IMR-90 (cell line): ENCODE results near the gene IFI44. TPM values are rescaled to one million over a fixed set of nuclear protein-coding genes. Genes with fewer than 3 reads are reported as not detected.

Experiments used
- ATAC-seq: fragments of 200-7000 bp; cut with Tn5 transposase; 2 replicates; pipeline ENCODE4 v1.9.1; 2020; ENCODE audit warnings: low read depth, mild to moderate bottlenecking, moderate library complexity
- BruUV-seq: library from RNA; stranded (reverse); fragments of 400-500 nt; replicated peaks from 2 replicates; lab custom pipeline; 2021; lab: Mats Ljungman, UMichigan
- CTCF ChIA-PET: fragments of 300-600 bp; formaldehyde crosslinking; extraction: SDS; loops from one replicate; lab custom pipeline; 2021; ENCODE audit warnings: antibody characterized with exemption; lab: Yijun Ruan, JAX
- POLR2A ChIA-PET: fragments of 300-600 bp; sonication (Branson Sonifier 250); formaldehyde crosslinking; loops from one replicate; lab custom pipeline; 2022; ENCODE audit warnings: antibody characterized with exemption; ENCODE audit not compliant: unreplicated experiment; lab: Charles Lee
- DNase-seq: peaks from one replicate; pipeline ENCODE4 v3.0.0; 2013
- H2AFZ ChIP-seq: replicated peaks from 2 replicates; pipeline ENCODE3; 2013; ENCODE audit warnings: low read length, mild to moderate bottlenecking; ENCODE audit not compliant: poor library complexity
- H2AK5ac ChIP-seq: 2 replicates; pipeline ENCODE4 v1.6.1; 2013; ENCODE audit warnings: low read depth, low read length, inconsistent platforms
- H2AK9ac ChIP-seq: replicated peaks from 2 replicates; pipeline ENCODE3; 2013; ENCODE audit warnings: mild to moderate bottlenecking, low read depth, low read length, moderate library complexity; ENCODE audit not compliant: poor library complexity
- H2BK120ac ChIP-seq: 2 replicates; pipeline ENCODE4 v1.6.1; 2013; ENCODE audit warnings: low read depth, low read length, inconsistent platforms
- H2BK15ac ChIP-seq: 3 replicates; pipeline ENCODE4 v1.6.1; 2013; ENCODE audit warnings: low read depth, low read length, inconsistent platforms
- H2BK20ac ChIP-seq: 2 replicates; pipeline ENCODE4 v1.6.1; 2013; ENCODE audit warnings: low read depth, mild to moderate bottlenecking, inconsistent platforms, low read length, moderate library complexity
- H2BK5ac ChIP-seq: 2 replicates; pipeline ENCODE4 v1.6.1; 2013; ENCODE audit warnings: mild to moderate bottlenecking, low read depth, low read length, inconsistent platforms; ENCODE audit not compliant: poor library complexity, severe bottlenecking
- H3K14ac ChIP-seq: replicated peaks from 2 replicates; pipeline ENCODE4 v1.6.1; 2013; ENCODE audit warnings: low read depth, low read length, inconsistent platforms
- H3K18ac ChIP-seq: 2 replicates; pipeline ENCODE4 v1.6.1; 2013; ENCODE audit warnings: low read depth, low read length, control low read depth
- H3K23ac ChIP-seq: 2 replicates; pipeline ENCODE4 v1.6.1; 2013; ENCODE audit warnings: low read depth, low read length, inconsistent platforms
- H3K27ac ChIP-seq: 2 replicates; pipeline ENCODE4 v1.5.1; 2013; ENCODE audit warnings: mild to moderate bottlenecking, control low read depth, low read length; ENCODE audit not compliant: insufficient read depth
- H3K27me3 ChIP-seq: 2 replicates; pipeline ENCODE4 v1.6.1; 2013; ENCODE audit warnings: low read length; ENCODE audit not compliant: control insufficient read depth, insufficient read depth
- H3K36me3 ChIP-seq: 2 replicates; pipeline ENCODE4 v1.6.1; 2013; ENCODE audit warnings: low read length, mixed read lengths; ENCODE audit not compliant: control insufficient read depth, insufficient read depth
- H3K4ac ChIP-seq: 2 replicates; pipeline ENCODE4 v1.6.1; 2013; ENCODE audit warnings: low read depth, low read length, inconsistent platforms
- H3K4me1 ChIP-seq: 2 replicates; pipeline ENCODE4 v1.6.1; 2013; ENCODE audit warnings: low read length, mixed read lengths; ENCODE audit not compliant: control insufficient read depth, insufficient read depth
- H3K4me2 ChIP-seq: 2 replicates; pipeline ENCODE4 v1.6.1; 2013; ENCODE audit warnings: low read depth, mild to moderate bottlenecking, control low read depth, low read length, moderate library complexity
- H3K4me3 ChIP-seq: 2 replicates; pipeline ENCODE4 v1.5.1; 2013; ENCODE audit warnings: low read depth, mild to moderate bottlenecking, control low read depth, low read length, moderate library complexity; ENCODE audit not compliant: insufficient read depth
- H3K56ac ChIP-seq: 2 replicates; pipeline ENCODE4 v1.6.1; 2013; ENCODE audit warnings: low read length, inconsistent platforms; ENCODE audit not compliant: insufficient read depth; ENCODE audit errors: extremely low read depth
- H3K79me1 ChIP-seq, 2 experiments: 2 replicates each; pipeline ENCODE4 v1.6.1; 2013; ENCODE audit warnings: low read length in 2 of 2, inconsistent platforms in 1 of 2, low read depth in 1 of 2
- H3K9ac ChIP-seq: 2 replicates; pipeline ENCODE4 v1.6.1; 2013; ENCODE audit warnings: low read depth, low read length, control low read depth
- H3K9me1 ChIP-seq: 2 replicates; pipeline ENCODE4 v1.6.1; 2013; ENCODE audit warnings: low read length, inconsistent platforms; ENCODE audit not compliant: insufficient read depth
- H3K9me3 ChIP-seq: 2 replicates; pipeline ENCODE4 v1.6.1; 2013; ENCODE audit warnings: low read length; ENCODE audit not compliant: control insufficient read depth, insufficient read depth
- H4K20me1 ChIP-seq: 2 replicates; pipeline ENCODE4 v1.6.1; 2013; ENCODE audit warnings: low read length, inconsistent platforms; ENCODE audit not compliant: insufficient read depth
- H4K5ac ChIP-seq: 2 replicates; pipeline ENCODE4 v1.6.1; 2013; ENCODE audit warnings: mild to moderate bottlenecking, low read depth, low read length, control low read depth
- H4K8ac ChIP-seq, 2 experiments: 2 replicates each; pipeline ENCODE4 v1.6.1; 2013; ENCODE audit warnings: low read depth in 2 of 2, low read length in 2 of 2, control low read depth in 1 of 2, inconsistent platforms in 1 of 2
- H4K91ac ChIP-seq: 2 replicates; pipeline ENCODE4 v1.6.1; 2013; ENCODE audit warnings: low read depth, low read length, inconsistent platforms; ENCODE audit not compliant: insufficient read depth
- BHLHE40 ChIP-seq: fragments of 150-350 bp; IDR thresholded peaks from 2 replicates; pipeline ENCODE4 v1.6.1; 2016; ENCODE audit warnings: mild to moderate bottlenecking, low read depth, low read length
- CEBPB ChIP-seq: IDR thresholded peaks from 2 replicates; pipeline ENCODE4 v1.6.1; 2012; ENCODE audit warnings: low read depth, low read length, improper control_type of control experiment
- CHD1 ChIP-seq: IDR thresholded peaks from 2 replicates; pipeline ENCODE4 v1.6.1; 2012; ENCODE audit warnings: low read depth, low read length, improper control_type of control experiment
- FOS ChIP-seq: fragments of 150-350 bp; IDR thresholded peaks from 2 replicates; pipeline ENCODE4 v1.6.1; 2016; ENCODE audit warnings: low read depth, low read length
- MAFK ChIP-seq: IDR thresholded peaks from 2 replicates; pipeline ENCODE4 v1.6.1; 2012; ENCODE audit warnings: low read depth, low read length, improper control_type of control experiment
- MAZ ChIP-seq: IDR thresholded peaks from 2 replicates; pipeline ENCODE4 v1.6.1; 2012; ENCODE audit warnings: low read depth, mild to moderate bottlenecking, low read length, improper control_type of control experiment, moderate library complexity, borderline replicate concordance
- MXI1 ChIP-seq: IDR thresholded peaks from 2 replicates; pipeline ENCODE4 v1.6.1; 2012; ENCODE audit warnings: low read depth, mild to moderate bottlenecking, low read length, moderate library complexity, borderline replicate concordance
- NFE2L2 ChIP-seq: fragments of 150-350 bp; IDR thresholded peaks from 2 replicates; pipeline ENCODE4 v1.6.1; 2016; ENCODE audit warnings: low read depth, mild to moderate bottlenecking, low read length
- POLR2A ChIP-seq: IDR thresholded peaks from 2 replicates; pipeline ENCODE4 v1.6.1; 2012; ENCODE audit warnings: mild to moderate bottlenecking, low read depth, low read length
- RAD21 ChIP-seq: IDR thresholded peaks from 2 replicates; pipeline ENCODE4 v1.6.1; 2012; ENCODE audit warnings: low read length, improper control_type of control experiment
- RCOR1 ChIP-seq: IDR thresholded peaks from 2 replicates; pipeline ENCODE4 v1.6.1; 2012; ENCODE audit warnings: mild to moderate bottlenecking, low read length, improper control_type of control experiment; ENCODE audit not compliant: insufficient replicate concordance
- RFX5 ChIP-seq: IDR thresholded peaks from 2 replicates; pipeline ENCODE4 v1.8.0; 2012; ENCODE audit warnings: low read depth, mild to moderate bottlenecking, low read length, moderate library complexity
- WGBS, 2 experiments: methylation state at CpG; one replicate each; pipeline versions ENCODE4 v1.1.5 to v1.1.7; 2013; ENCODE audit warnings: missing lambda C conversion rate in 2 of 2; ENCODE audit not compliant: insufficient read length in 1 of 2; ENCODE audit errors: extremely low coverage in 2 of 2; 5-methylcytosine and 5-hydroxymethylcytosine counted together
- dilution Hi-C: fragments of 300-500 bp; cut with HindIII; formaldehyde crosslinking; loops from one replicate; pipeline ENCODE4 v1.14.3; 2018; ENCODE audit warnings: low sequenced_read_pairs; ENCODE audit not compliant: unreplicated experiment
- in situ Hi-C: fragments of 300-500 bp; cut with MboI; formaldehyde crosslinking; loops from 3 replicates; pipeline ENCODE4 v1.14.3; 2019; ENCODE audit warnings: low sequenced_read_pairs, inconsistent platforms, mixed read lengths
- intact Hi-C: fragments of 100-400 bp; cut with micrococcal nuclease; formaldehyde crosslinking; loops from 2 replicates; pipeline ENCODE4 v1.10.0; 2022
- polyA plus RNA-seq, 3 experiments: library from polyadenylated mRNA; depleted of rRNA; stranded (reverse); fragments of >200 nt; gene quantifications; 2 replicates each; pipeline ENCODE4 v1.2.3, GENCODE V29; 2012; ENCODE audit warnings: low replicate concordance in 1 of 3
- total RNA-seq: library from RNA; depleted of rRNA; stranded (reverse); fragments of >200 nt; gene quantifications from 2 replicates; pipeline ENCODE4 v1.2.3, GENCODE V29; 2012
- TF ChIP-seq, protein P1 (sequence below): fragments of 150-350 bp; IDR thresholded peaks from 2 replicates; pipeline ENCODE4 v1.6.1; 2016; ENCODE audit warnings: low read depth, mild to moderate bottlenecking, low read length, moderate library complexity, borderline replicate concordance
- TF ChIP-seq, protein P2 (sequence below): fragments of 150-350 bp; IDR thresholded peaks from 2 replicates; pipeline ENCODE4 v1.6.1; 2017; ENCODE audit warnings: mild to moderate bottlenecking, antibody characterized with exemption, low read length, low read depth
- TF ChIP-seq, protein P3 (sequence below): conservative IDR thresholded peaks from 2 replicates; pipeline ENCODE4 v1.5.1; 2012; ENCODE audit warnings: mild to moderate bottlenecking, low read depth, low read length, improper control_type of control experiment

The IFI44 gene
- total and polyA plus RNA-seq, 2 of the 4 experiments (the other 2 are of a cell fraction): 2.2 to 2.7 TPM

DNA sequence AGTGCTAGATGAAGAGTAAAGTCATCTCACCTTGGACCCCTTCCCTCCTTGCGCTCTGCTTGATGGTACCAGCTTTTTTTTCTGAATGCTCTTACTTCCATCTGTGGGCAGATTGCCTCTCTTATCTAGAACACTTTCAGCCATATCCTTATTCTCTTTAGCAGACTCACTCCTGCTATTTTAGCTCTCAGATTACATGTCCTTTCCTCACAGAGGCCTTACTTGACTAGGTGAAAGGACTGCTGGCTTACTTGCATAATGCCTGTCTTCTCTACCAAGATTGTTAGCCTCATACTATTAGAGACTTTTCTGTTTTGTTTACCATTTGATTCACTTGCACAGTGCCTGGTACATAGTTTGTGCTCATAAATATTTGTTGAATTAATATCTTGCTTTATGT, 9.3 kb downstream of the IFI44 start:
- no peak overlapping the region for H3K4me2 ChIP-seq
- no peak overlapping the region for H4K91ac ChIP-seq
- H4K5ac ChIP-seq: no peak overlapping the region
- no peak overlapping the region for H3K27ac ChIP-seq
- H4K8ac ChIP-seq: no peak overlapping the region
- POLR2A ChIA-PET: no interaction called here
- H3K23ac ChIP-seq: no peak overlapping the region
- no peak overlapping the region for H2AK5ac ChIP-seq
- no peak overlapping the region for H2BK5ac ChIP-seq
- H3K56ac ChIP-seq: no peak overlapping the region
- no peak overlapping the region for H3K4me3 ChIP-seq
- WGBS, 2 experiments: no CpG with 5 or more reads among the region's 1 CpG
- H3K27me3 ChIP-seq: no peaks in the 10 kb centered on the region
- no TSS peak for BruUV-seq
- no peaks in the 10 kb centered on the region for H4K20me1 ChIP-seq
- intact Hi-C loops (no loop called here), in situ Hi-C loops (no loop called here), dilution Hi-C loops (no loop called here)
- H3K18ac ChIP-seq: no peak overlapping the region
- no peak overlapping the region for H2AK9ac ChIP-seq
- H3K9me3 ChIP-seq: no peaks in the 10 kb centered on the region
- H3K4me1 ChIP-seq: no peaks in the 10 kb centered on the region
- no peak overlapping the region for H3K9ac ChIP-seq
- H3K36me3 ChIP-seq: no peaks in the 10 kb centered on the region
- TF ChIP-seq MAFK (no peak), RFX5 (no peak), CEBPB (no peak), CHD1 (no peak), POLR2A (no peak), MAZ (no peak), RCOR1 (no peak), RAD21 (no peak), FOS (no peak), BHLHE40 (no peak), MXI1 (no peak), NFE2L2 (no peak)
- TF ChIP-seq, protein P1, sequence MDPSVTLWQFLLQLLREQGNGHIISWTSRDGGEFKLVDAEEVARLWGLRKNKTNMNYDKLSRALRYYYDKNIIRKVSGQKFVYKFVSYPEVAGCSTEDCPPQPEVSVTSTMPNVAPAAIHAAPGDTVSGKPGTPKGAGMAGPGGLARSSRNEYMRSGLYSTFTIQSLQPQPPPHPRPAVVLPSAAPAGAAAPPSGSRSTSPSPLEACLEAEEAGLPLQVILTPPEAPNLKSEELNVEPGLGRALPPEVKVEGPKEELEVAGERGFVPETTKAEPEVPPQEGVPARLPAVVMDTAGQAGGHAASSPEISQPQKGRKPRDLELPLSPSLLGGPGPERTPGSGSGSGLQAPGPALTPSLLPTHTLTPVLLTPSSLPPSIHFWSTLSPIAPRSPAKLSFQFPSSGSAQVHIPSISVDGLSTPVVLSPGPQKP: no peak
- TF ChIP-seq, protein P2, sequence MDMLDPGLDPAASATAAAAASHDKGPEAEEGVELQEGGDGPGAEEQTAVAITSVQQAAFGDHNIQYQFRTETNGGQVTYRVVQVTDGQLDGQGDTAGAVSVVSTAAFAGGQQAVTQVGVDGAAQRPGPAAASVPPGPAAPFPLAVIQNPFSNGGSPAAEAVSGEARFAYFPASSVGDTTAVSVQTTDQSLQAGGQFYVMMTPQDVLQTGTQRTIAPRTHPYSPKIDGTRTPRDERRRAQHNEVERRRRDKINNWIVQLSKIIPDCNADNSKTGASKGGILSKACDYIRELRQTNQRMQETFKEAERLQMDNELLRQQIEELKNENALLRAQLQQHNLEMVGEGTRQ: no peak
- TF ChIP-seq, protein P3, sequence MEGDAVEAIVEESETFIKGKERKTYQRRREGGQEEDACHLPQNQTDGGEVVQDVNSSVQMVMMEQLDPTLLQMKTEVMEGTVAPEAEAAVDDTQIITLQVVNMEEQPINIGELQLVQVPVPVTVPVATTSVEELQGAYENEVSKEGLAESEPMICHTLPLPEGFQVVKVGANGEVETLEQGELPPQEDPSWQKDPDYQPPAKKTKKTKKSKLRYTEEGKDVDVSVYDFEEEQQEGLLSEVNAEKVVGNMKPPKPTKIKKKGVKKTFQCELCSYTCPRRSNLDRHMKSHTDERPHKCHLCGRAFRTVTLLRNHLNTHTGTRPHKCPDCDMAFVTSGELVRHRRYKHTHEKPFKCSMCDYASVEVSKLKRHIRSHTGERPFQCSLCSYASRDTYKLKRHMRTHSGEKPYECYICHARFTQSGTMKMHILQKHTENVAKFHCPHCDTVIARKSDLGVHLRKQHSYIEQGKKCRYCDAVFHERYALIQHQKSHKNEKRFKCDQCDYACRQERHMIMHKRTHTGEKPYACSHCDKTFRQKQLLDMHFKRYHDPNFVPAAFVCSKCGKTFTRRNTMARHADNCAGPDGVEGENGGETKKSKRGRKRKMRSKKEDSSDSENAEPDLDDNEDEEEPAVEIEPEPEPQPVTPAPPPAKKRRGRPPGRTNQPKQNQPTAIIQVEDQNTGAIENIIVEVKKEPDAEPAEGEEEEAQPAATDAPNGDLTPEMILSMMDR: no peak
- no peak overlapping the region for H2BK20ac ChIP-seq
- H2BK120ac ChIP-seq: no peak overlapping the region
- DNase-seq: peak; percentile 18
- ATAC-seq: no peak
- no peaks in the 10 kb centered on the region for H3K79me1 ChIP-seq
- H2AFZ ChIP-seq: no peak overlapping the region
- H3K14ac ChIP-seq: no peak overlapping the region
- no peak overlapping the region for H3K4ac ChIP-seq
- no peak overlapping the region for H2BK15ac ChIP-seq
- CTCF ChIA-PET: no interaction called here
- H3K9me1 ChIP-seq: no peaks in the 10 kb centered on the region
